K562 (cell line): Measurements from ENCODE around the gene NET1. TPM values are rescaled to one million over a fixed set of nuclear protein-coding genes. Genes with fewer than 3 reads are reported as not detected.
A peak's percentile ranks its signal among the peaks of the same experiment; 100 is the strongest.

Source experiments
- CREB3L1 ChIP-seq: fragments of 450-650 bp; IDR thresholded peaks from 2 replicates; pipeline ENCODE4 v1.6.1; 2014; ENCODE audit warnings: low read depth, mild to moderate bottlenecking, moderate library complexity, borderline replicate concordance
- DLX4 ChIP-seq: fragments of 250-450 bp; sonication (Bioruptor Pico); IDR thresholded peaks from 2 replicates; pipeline ENCODE4 v1.6.1; 2021; ENCODE audit warnings: mild to moderate bottlenecking
- FOS ChIP-seq: IDR thresholded peaks from 3 replicates; pipeline ENCODE4 v1.6.1; 2011; ENCODE audit not compliant: insufficient read length; ENCODE audit errors: extremely low read depth
- HDAC3 ChIP-seq: fragments of 450-650 bp; IDR thresholded peaks from 2 replicates; pipeline ENCODE4 v1.6.1; 2018; ENCODE audit warnings: borderline replicate concordance, mild to moderate bottlenecking, moderate library complexity; ENCODE audit not compliant: partially characterized antibody
- KAT8 ChIP-seq: fragments of 450-650 bp; IDR thresholded peaks from 2 replicates; pipeline ENCODE4 v1.6.1; 2016; ENCODE audit warnings: low read depth, mild to moderate bottlenecking
- KLF13 ChIP-seq: fragments of 450-650 bp; IDR thresholded peaks from 2 replicates; pipeline ENCODE4 v1.6.1; 2016; ENCODE audit warnings: missing genetic modification characterization, low read depth, mild to moderate bottlenecking, missing compliant biosample characterization, moderate library complexity, borderline replicate concordance
- MCM7 ChIP-seq, 2 experiments: fragments of 450-650 bp; IDR thresholded peaks; 2 replicates each; pipeline ENCODE4 v1.6.1; 2016 to 2018
- MTF1 ChIP-seq: fragments of 250-450 bp; sonication (Bioruptor Pico); IDR thresholded peaks from 2 replicates; pipeline ENCODE4 v1.9.0; 2021; ENCODE audit warnings: moderate library complexity, mild to moderate bottlenecking, inconsistent platforms, borderline replicate concordance
- NCOA2 ChIP-seq, 2 experiments: fragments of 450-650 bp; IDR thresholded peaks; 2 replicates each; pipeline ENCODE4 v1.6.1; 2018; ENCODE audit warnings: mild to moderate bottlenecking in 2 of 2, moderate library complexity in 1 of 2; ENCODE audit not compliant: partially characterized antibody in 2 of 2
- RBBP5 ChIP-seq: fragments of 200-600 bp; sonication (generic); IDR thresholded peaks from 2 replicates; pipeline ENCODE4 v1.6.1; 2012; ENCODE audit warnings: borderline replicate concordance, mild to moderate bottlenecking, low read length, control low read depth, inconsistent platforms; ENCODE audit not compliant: insufficient read depth, poor library complexity, severe bottlenecking
- RBFOX2 ChIP-seq: fragments of 200-400 bp; formaldehyde crosslinking; IDR thresholded peaks from 2 replicates; pipeline ENCODE4 v1.6.1; 2017; ENCODE audit warnings: low read depth, mild to moderate bottlenecking, low read length, moderate library complexity
- RFX7 ChIP-seq: fragments of 250-450 bp; sonication (Bioruptor Pico); IDR thresholded peaks from 2 replicates; pipeline ENCODE4 v1.5.1; 2021; ENCODE audit warnings: mild to moderate bottlenecking
- SETDB1 ChIP-seq: IDR thresholded peaks from one replicate; pipeline ENCODE4 v1.6.1; 2012; ENCODE audit warnings: low read length, control low read depth, inconsistent platforms
- TBP ChIP-seq: optimal IDR thresholded peaks from 2 replicates; pipeline ENCODE3; 2011; ENCODE audit warnings: low read depth, low read length, improper control_type of control experiment
- TEAD1 ChIP-seq, 2 experiments: fragments of 450-650 bp in 1 of 2; sonication (generic) in 1 of 2; formaldehyde crosslinking; IDR thresholded peaks; 2 replicates each; pipeline versions ENCODE4 v1.4.0 to v1.8.0; 2020 to 2022; ENCODE audit warnings: mild to moderate bottlenecking in 2 of 2, missing genetic modification reagents in 1 of 2
- TFE3 ChIP-seq: fragments of 450-650 bp; formaldehyde crosslinking; IDR thresholded peaks from 2 replicates; pipeline ENCODE4 v1.4.0; 2020; ENCODE audit warnings: mild to moderate bottlenecking, mixed read lengths
- ZBTB34 ChIP-seq: fragments of 250-450 bp; sonication (Bioruptor Pico); IDR thresholded peaks from 2 replicates; pipeline ENCODE4 v1.8.0; 2021; ENCODE audit warnings: mild to moderate bottlenecking, moderate library complexity
- ZC3H11A ChIP-seq: IDR thresholded peaks from 2 replicates; pipeline ENCODE4 v1.6.1; 2012; ENCODE audit warnings: low read depth, low read length, improper control_type of control experiment
- ZNF507 ChIP-seq: conservative IDR thresholded peaks from 2 replicates; pipeline ENCODE4 v1.6.1; 2017; ENCODE audit warnings: missing genetic modification characterization, missing compliant biosample characterization
- ZNF707 ChIP-seq: fragments of 250-450 bp; sonication (Bioruptor Pico); conservative IDR thresholded peaks from 2 replicates; pipeline ENCODE4 v1.8.0; 2022; ENCODE audit warnings: inconsistent platforms, mild to moderate bottlenecking, moderate library complexity
- polyA plus RNA-seq, 8 experiments: library from polyadenylated mRNA; depleted of rRNA in 4 of 8; stranded (reverse) in 5 of 8; unstranded in 3 of 8; fragments of >200 nt; fragmentation: Nextera tagmentation in 2 of 8; fragmentation: Illumina TruSeq in 1 of 8; extraction: Ambion mirVana in 2 of 8; extraction: Trizol in 1 of 8; gene quantifications; 2 replicates each; pipeline versions ENCODE4 v1.2.1 to v1.2.3, GENCODE V29; 2011 to 2014; ENCODE audit warnings: inconsistent platforms in 1 of 8, missing spikeins in 1 of 8
- total RNA-seq, 7 experiments: library from RNA; depleted of rRNA in 6 of 7; stranded (reverse); fragments of >200 nt in 6 of 7; fragmentation: Illumina TruSeq in 2 of 7; extraction: Trizol in 2 of 7; gene quantifications; 2 replicates each; pipeline versions ENCODE4 v1.2.1 to v1.2.3, GENCODE V29; 2011 to 2021; ENCODE audit warnings: low replicate concordance in 1 of 7

Gene NET1
- total and polyA plus RNA-seq, 9 of the 15 experiments (the other 6 are each of a cell fraction or from before 2014, with no cell fraction given): 47.4 to 258 (median 106) TPM

- TF ChIP-seq SETDB1: no peak
- TF ChIP-seq RBBP5: peak; percentile 59
- no peak for TF ChIP-seq KAT8
- no peak for TF ChIP-seq MCM7 (IDR thresholded peaks at IDR 0.05)
- no peak for TF ChIP-seq MTF1 (CRISPR knock-in tag)
- no peak for TF ChIP-seq ZBTB34
- peak; percentile 72 for TF ChIP-seq RBFOX2
- TF ChIP-seq TBP: no peak
- no peak for TF ChIP-seq DLX4 (CRISPR knock-in tag)
- TF ChIP-seq FOS: no peak
- 0 out of 2 replicates have a peak, but pooled peaks have one; percentile 7 for TF ChIP-seq KLF13 (tag)
- no peak for TF ChIP-seq NCOA2 (IDR thresholded peaks at IDR 0.05; ENCODE audit: partially characterized antibody in 2 of 2)
- no peak for TF ChIP-seq TEAD1 (CRISPR knock-in tag; IDR thresholded peaks at IDR 0.05)
- TF ChIP-seq ZNF707 (CRISPR knock-in tag): no peak
- no peak for TF ChIP-seq RFX7 (CRISPR knock-in tag)
- no peak for TF ChIP-seq TFE3 (CRISPR knock-in tag)
- no peak for TF ChIP-seq ZNF507 (tag)
- 0 out of 2 replicates have a peak, but pooled peaks have one; percentile 31 for TF ChIP-seq CREB3L1
- peak; percentile 69 for TF ChIP-seq HDAC3
- TF ChIP-seq ZC3H11A: no peak
Measured at GRCh38 chr10:5461914-5462840, 49.8 kb downstream of the NET1 start (continued).
